HG02943 (cell line): ENCODE data around the gene EIF4ENIF1.
"Not testable (repeated sequence)": the region's sequence is repeated elsewhere in the genome, so short reads cannot be mapped to it uniquely, and the experiment has no call there.

Experiments used
- ATAC-seq: cut with Tn5 transposase; IDR thresholded peaks from one replicate; pipeline ENCODE4 v1.9.1; 2021; ENCODE audit warnings: mild to moderate bottlenecking, low read depth, moderate library complexity; ENCODE audit not compliant: unreplicated experiment

EIF4ENIF1 gene

DNA sequence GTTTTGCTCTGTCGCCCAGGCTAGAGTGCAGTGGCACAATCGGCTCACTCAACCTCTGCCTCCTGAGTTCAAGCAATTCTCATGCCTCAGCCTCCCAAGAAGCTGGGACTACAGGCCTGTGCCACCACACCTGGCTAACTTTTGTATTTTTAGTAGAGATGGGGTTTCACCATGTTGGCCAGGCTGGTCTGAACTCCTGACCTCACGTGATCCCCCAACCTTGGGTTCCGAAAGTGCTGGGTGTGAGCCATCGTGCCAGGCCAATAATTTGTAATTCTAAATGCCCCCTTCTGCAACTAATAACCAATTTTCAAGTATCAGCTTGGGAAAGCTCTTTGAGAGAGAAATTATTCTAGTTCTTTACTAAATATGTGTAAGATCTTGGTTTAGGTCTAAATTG, 3.7 kb upstream of the EIF4ENIF1 start:
- not testable (repeated sequence) for ATAC-seq

DNA sequence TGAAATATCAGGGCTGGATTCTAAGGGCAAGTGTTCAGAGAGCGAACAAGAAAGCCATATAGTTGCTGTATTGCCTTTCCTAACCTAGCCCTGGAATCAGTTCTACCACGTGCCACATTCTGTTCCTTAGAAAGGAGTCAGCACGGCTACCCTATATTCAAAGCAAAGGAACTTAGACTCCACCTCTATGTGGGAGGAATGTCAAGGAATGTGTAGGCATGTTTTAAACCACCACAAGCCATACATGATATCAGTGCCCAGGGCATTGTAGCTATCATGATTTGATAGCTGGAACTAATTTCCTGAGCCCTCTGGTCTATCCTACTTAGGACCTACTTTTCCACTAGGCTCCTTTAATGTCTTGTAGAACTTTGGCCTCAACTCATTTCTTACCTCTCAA, 2.5 kb upstream of the EIF4ENIF1 start:
- no peak for ATAC-seq

DNA sequence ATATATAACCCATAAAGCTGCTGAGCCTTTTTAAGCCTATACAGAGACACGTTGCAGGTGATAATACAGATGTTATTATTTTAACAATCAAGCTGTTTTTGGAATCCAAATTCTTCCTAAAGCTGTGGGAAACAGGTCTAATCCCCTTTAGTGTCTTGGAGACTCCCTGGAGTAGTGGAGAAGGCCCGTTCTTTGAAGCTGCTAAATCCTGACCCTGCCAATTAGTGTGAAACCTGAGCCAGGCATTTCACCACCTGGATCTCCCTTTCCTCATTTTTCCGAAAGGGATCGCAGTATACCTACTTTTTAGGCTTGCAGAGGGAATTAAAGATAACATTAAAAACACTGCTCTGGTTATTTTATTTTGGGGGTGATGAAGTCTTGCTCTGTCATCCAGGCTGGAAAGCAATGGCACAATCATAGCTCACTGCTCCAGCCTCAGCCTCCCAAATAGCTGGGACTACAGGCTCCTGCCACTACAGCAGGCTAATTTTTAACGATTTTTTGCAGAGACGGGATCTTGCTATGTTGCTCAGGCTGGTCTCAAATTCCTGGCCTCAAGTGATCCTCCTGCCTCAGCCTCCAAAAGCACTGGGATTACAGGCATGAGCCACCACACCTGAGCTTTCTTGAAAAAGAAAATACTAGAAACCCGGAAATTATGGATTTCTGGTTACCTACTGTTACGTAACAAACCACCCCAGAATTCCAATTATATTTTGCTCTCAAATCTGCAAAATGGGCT, 1.7 kb upstream of the EIF4ENIF1 start:
- ATAC-seq: no peak

GRCh38 chr22:31490496-31490925, 869 bp upstream of the EIF4ENIF1 start:
- ATAC-seq: peak; percentile 49

- ATAC-seq: no peak
These were observed 539 bp downstream of the EIF4ENIF1 start for GRCh38 chr22:31488988-31489617.

GRCh38 chr22:31488346-31488883, 1.2 kb downstream of the EIF4ENIF1 start:
- ATAC-seq: no peak

- ATAC-seq: no peak
These were observed 2.7 kb downstream of the EIF4ENIF1 start for GRCh38 chr22:31486951-31487350.

- not testable (repeated sequence) for ATAC-seq
These were observed 3.3 kb downstream of the EIF4ENIF1 start for GRCh38 chr22:31486369-31486768.

DNA sequence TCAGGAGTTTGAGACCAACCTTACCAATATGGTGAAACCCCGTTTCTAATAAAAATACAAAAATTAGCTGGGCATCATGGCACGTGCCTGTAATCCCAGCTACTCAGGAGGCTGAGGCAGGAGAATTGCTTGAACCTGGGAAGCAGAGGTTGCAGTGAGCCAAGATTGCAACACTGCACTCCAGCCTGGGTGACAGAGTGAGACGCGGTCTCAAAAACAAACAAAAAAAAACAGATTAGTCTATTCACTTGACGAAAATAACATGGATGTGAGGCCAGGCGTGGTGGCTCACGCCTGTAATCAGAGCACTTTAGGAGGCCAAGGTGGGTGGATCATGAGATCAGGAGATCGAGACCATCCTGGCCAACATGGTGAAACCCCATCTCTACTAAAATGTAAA, 7.2 kb downstream of the EIF4ENIF1 start:
- not testable (repeated sequence) for ATAC-seq

DNA sequence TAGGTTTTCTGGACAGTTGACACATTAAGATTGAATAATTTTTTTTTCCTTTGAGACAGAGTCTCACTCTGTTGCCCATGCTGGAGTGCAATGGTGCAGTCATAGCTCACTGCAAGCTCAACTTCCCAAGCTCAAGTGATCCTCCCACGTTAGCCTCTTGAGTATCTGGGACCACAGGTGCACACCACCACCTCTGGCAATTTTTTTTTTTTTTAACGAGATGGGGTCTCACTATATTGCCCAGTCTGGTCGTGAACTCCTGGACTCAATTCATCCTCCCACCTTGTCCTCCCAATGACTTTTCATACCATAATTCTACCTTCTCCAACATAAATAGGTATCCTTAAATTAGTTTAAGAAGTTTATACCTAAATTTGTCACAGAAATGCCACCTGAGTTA, 8.5 kb downstream of the EIF4ENIF1 start:
- ATAC-seq: no peak

- ATAC-seq: no peak
These were observed 12.3 kb downstream of the EIF4ENIF1 start for GRCh38 chr22:31477329-31477728.

DNA sequence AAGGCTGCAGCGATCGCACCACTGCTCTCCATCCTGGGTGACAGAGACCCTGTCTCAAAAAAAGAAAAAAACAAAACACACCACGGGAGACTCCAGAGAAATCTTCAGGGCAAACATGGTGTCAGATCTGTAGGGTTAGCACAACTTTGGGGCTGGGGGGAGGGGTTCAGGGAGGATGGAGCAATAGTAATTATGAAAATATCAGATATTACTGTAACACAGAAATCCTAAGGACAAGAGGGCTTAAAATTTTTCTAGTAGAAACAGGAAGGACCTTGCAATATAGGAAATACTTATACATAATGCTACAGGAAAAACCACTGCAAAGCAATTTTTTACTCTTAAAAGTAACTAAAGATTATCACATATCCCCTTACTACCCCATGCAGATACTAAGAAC, 13.8 kb downstream of the EIF4ENIF1 start:
- ATAC-seq: no peak

DNA sequence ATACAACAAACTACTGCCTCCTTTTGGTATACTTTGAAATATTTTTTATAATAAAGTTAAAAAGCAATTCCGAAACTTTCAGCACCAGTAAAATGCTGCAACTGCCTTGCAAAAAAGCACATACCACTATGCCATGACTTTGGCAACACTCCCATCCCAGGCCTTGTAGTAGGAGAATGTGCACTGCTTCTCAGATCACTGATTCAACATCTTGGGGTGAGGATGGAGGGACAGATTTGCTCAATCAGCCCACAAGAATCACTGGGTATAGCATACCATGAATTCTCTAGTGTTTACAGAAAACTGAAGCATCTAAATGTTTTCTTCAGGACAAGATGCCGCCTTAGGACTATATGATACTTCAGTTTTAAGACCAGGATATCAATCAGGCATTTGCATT, 14.9 kb downstream of the EIF4ENIF1 start:
- ATAC-seq: no peak

DNA sequence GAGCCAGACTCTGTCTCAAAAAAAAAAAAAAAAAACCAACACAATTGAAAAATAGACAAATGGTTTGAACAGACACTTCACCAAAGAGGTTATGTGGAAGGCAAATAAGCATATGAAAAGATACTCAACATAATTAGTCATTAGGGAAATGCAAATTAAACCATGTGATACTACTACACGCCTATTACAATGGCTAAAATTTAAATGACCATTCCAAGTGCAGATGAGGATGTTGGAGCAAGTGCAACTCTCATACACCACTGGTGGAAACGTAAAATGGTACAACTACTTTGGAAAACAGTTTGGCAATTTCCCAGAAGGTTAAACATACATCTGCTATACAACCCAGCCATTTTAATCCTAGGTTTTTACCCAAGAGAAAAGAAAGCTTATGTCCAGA, 24.3 kb downstream of the EIF4ENIF1 start:
- no peak for ATAC-seq

DNA sequence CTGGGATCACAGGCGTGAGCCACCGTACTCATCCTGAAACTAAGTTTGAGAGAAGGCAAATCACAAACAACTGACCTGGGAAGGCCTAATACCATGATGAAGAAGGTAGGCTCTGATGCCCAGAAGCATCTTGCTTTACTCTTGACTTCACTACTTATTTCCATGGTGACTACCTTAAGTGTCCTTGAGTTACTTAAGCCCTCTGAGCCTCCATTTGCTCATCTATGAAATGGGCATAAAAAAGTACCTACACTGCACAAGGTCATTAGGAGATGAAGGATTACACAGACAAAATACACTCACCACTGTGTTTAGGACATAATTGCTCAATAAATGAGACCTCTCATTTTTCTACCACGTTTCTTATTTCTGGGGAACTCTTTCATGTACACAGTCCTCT, 27.9 kb downstream of the EIF4ENIF1 start:
- ATAC-seq: no peak

DNA sequence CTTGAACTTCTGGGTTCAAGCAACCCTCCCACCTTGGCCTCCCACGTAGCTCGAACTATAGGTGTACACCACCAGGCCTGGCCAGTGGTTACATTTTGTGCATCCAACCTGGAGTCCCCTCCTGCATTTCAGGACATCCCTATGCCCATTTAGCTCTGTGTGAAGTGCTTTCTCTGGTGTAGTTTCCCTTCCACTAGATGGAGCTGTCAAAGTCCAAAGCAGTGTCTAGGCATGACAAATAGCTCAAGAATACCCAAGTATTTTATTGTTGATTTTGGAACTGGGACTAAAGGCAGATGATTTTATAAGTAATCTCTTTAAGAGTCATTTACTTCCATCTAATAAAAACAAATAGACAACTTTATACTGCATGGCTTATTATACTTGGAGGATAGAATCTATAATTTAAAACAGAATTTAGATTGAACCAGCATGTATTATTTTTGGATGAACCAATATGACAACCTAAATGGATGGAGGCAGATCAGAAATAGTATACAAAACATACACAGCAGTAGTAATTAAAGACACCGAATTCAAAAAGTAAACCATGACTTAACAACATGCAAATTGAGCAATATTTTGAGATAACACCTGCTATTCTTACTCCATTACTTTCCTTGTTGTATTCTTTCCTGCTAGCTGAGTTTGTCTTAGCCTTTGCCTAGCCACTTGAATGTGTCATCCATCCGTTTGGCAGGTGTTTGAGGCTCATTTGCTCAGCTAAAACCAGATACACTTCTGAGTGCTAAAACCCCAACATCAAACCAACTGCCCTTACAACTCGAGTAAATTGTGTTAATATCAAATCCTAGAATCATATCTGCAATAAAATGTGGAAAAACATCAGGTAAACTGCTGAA, 37.7 kb downstream of the EIF4ENIF1 start:
- ATAC-seq: no peak

- no peak for ATAC-seq
These were observed 40.1 kb downstream of the EIF4ENIF1 start for GRCh38 chr22:31449506-31449905.

DNA sequence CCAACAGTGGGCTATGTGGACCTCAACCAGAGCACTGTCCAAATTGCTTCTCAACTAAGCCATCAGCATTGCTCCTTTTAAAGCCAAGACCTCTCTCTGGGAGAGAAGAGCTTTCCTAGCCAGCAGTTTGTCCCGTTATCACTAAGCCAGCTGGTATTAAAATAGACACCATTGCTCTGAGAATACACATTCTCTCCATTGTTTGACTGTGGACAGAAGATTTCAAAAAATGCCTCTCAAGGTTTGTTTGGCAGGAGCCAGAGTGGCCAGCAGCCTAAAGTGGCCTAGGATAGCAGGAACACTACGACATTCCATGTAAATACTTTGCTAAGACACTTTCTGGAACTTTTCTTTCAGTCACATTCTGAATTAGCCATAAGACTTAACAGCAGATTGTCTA, 41.3 kb downstream of the EIF4ENIF1 start:
- ATAC-seq: no peak

- ATAC-seq: no peak
These were observed 42.3 kb downstream of the EIF4ENIF1 start for GRCh38 chr22:31447337-31447736.

DNA sequence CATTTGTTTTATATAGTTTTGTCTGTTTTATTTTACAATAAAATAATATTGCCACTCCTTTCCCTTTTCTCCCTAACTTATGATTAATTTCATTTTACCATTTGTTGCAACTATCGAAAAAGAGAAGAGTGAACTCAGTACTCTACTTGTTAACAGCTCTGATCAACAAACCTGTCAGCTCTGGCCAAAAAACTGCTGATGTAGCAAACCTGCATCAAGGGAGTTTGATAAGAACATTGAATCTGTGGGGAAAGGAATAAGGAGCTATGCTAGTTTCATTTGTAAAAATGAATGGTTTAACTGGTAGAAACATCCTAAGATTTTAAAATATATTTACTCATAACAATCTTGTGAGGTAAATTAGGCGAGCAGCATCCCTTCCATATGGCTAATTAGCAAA, 42.9 kb downstream of the EIF4ENIF1 start:
- ATAC-seq: no peak

GRCh38 chr22:31446208-31446607, 43.4 kb downstream of the EIF4ENIF1 start:
- no peak for ATAC-seq
